Fibroblast of pulmonary artery (primary cell): ENCODE measurements around the gene PHYHD1.
A peak's percentile ranks its signal among the peaks of the same experiment; 100 is the strongest.
"Not testable (repeated sequence)": the region's sequence is repeated elsewhere in the genome, so short reads cannot be mapped to it uniquely, and the experiment has no call there.

Experiments used
- DNase-seq: peaks from one replicate; pipeline ENCODE4 v3.0.0-alpha.2; 2010; ENCODE audit warnings: low read depth
- H3K4me3 ChIP-seq: replicated peaks from 2 replicates; pipeline ENCODE4 v1.5.1; 2011; ENCODE audit warnings: low read depth, mild to moderate bottlenecking, control low read depth, low read length, moderate library complexity
- CTCF ChIP-seq: IDR thresholded peaks from 2 replicates; pipeline ENCODE4 v1.5.1; 2011; ENCODE audit warnings: mild to moderate bottlenecking, control low read depth, low read length, inconsistent platforms; ENCODE audit errors: missing control alignments

The PHYHD1 gene

GRCh38 chr9:128945798-128946501 is 25.2 kb downstream of the PHYHD1 start:
- no peak for TF ChIP-seq CTCF
- DNase-seq, result no peak

GRCh38 chr9:128946571-128947276 is 25.9 kb downstream of the PHYHD1 start:
- peak overlapping the region; percentile 93 for H3K4me3 ChIP-seq
- no peak for TF ChIP-seq CTCF
- DNase-seq, result peak; percentile 30

More at GRCh38 chr9:128945798-128946501, 25.2 kb downstream of the PHYHD1 start:
- no peak overlapping the region for H3K4me3 ChIP-seq

GRCh38 chr9:128947277-128947526 is 26.4 kb downstream of the PHYHD1 start:
- DNase-seq, result no peak
- peak overlapping the region; percentile 93 for H3K4me3 ChIP-seq
- no peak for TF ChIP-seq CTCF

GRCh38 chr9:128947527-128948301 is 26.9 kb downstream of the PHYHD1 start, which contains the start of the genes DOLK and NUP188:
DOLK (minus strand) TSS chr9:128947603; CDS start chr9:128947303, 300 bp downstream.
NUP188 (plus strand) TSS chr9:128947699; CDS start chr9:128947720, 21 bp downstream.
- peak within 1 kb of the TSS; percentile 93 for H3K4me3 ChIP-seq
- TF ChIP-seq CTCF, result no peak
- peak; percentile 92 for DNase-seq

- not testable (repeated sequence) for H3K4me3 ChIP-seq, DNase-seq
These were observed 40.6 kb downstream of the PHYHD1 start for GRCh38 chr9:128961403-128961802.

GRCh38 chr9:128969491-128969890 is 48.7 kb downstream of the PHYHD1 start:
- H3K4me3 ChIP-seq, result no peak overlapping the region
- no peak for DNase-seq
- TF ChIP-seq CTCF, result no peak

- DNase-seq, result peak; percentile 55
- H3K4me3 ChIP-seq, result no peak overlapping the region
- no peak for TF ChIP-seq CTCF
These were observed 52.2 kb downstream of the PHYHD1 start for GRCh38 chr9:128972956-128973355.
